Activated CD8-positive, alpha-beta memory T cell treated with anti-CD3 and anti-CD28 coated beads for 4 hours (primary cell): ENCODE data around the gene NKIRAS1.
"Not testable (repeated sequence)": the region's sequence is repeated elsewhere in the genome, so short reads cannot be mapped to it uniquely, and the experiment has no call there.

Experiments used
- DNase-seq, 2 donors: peaks; one replicate each; pipeline ENCODE4 v3.0.0-alpha.2; 2020; ENCODE audit warnings: low read depth in 2 of 2

NKIRAS1 gene

DNA sequence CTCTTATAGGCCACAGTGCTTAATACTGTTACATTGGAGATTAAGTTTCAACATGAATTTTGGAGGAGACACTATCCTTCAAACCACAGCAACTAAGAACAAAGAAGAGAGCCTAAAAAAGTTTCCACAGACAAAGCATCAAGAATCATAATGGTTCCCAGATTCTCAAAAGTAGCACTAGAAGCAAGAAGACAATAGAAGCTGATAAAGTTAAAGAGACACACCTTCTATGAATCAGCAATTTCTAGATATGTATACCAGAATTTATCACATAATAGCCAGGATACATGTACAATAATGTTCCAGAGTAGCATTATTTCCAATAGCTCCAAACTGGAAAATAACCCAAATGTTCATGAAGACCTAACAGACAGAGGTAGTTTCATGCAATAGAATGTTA, 12.2 kb downstream of the NKIRAS1 start:
- no peak for DNase-seq

GRCh38 chr3:23900744-23901143, 16.0 kb downstream of the NKIRAS1 start:
- no peak for DNase-seq

DNA sequence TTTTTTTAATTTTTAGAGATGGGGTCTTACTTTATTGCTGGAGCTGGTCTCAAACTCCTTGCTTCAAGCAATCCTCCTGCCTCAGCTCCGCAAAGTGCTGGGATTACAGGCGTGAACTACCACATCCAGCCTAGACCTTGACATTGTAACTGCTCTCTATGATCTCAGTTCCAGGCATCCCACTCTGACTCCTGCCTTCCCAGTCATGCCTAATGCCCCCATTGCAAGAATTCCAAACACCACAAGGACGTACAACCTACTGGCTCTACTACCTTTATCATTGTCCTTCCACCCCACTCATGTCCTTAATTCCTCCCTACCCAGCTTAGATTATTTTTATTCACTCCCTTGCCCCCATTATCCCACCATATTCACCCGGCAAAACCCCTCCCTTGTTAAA, 21.6 kb downstream of the NKIRAS1 start:
- no peak for DNase-seq

GRCh38 chr3:23894254-23895061, 22.3 kb downstream of the NKIRAS1 start:
- no peak for DNase-seq

- DNase-seq: no peak
Measured at GRCh38 chr3:23889950-23890349, 26.8 kb downstream of the NKIRAS1 start.

DNA sequence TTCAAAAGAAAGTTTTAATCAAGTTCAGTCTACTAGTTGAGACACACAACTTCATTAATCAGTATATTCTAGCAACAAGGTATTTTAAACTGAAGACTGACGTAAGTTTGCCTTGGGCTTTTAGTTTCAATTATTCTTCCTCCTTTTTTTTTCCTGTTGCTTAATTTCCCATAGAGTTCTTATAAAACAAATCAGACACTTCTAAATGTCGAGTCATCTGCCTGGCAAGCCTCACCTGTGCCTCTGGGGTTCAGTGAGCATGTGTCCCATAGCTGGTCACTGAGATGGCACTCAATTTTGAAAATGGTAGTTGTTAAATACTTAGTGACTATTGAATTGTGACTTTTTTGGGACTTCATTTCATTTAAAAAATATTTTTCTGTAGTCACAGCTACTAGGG, 27.4 kb downstream of the NKIRAS1 start:
- no peak for DNase-seq

DNA sequence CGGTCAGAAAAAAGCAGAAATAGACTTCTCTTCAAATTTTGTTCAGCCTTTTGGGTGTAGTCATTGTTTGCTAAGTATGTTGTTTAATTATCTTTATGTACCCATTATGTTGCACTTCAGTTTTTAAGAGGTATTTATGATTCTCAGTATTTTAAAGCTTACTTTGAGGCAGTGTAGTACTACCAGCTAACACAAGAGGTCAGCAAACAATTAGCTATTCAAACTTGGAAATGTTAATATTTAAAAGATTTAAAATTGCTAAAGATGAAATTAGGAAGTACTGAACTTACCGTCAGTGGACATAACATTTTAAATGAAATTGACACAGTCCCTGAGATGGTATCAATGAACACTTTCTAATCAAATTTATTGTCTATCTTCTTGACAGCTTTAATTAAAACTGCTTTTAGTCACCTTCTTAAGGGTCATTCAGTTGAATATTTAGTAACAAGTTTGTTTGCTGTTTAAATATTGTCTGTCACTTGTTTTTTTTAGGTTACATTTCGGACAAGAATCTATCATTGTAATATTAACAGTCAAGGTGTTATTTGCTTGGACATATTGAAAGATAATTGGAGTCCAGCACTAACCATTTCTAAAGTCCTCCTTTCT, 28.1 kb downstream of the NKIRAS1 start:
- DNase-seq: no peak

GRCh38 chr3:23886311-23886710, 30.5 kb downstream of the NKIRAS1 start:
- DNase-seq: no peak

DNA sequence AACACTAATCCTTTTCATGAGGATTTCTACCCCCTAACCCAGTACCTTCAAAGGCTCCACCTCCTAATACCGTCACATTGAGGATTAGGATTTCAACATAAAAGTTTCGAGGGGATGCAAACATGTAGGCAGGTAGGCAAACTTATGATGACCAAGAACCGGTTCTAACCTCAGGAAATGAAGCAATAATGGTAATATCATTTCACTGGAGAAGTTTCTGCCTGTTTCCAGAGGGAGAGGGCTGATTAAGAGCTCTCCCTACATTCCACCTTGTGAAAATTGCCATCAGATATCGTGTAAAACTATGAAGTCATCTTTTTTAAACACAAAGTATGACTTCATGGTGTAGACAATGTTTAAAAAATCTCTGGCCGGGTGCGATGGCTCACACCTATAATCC, 31.6 kb downstream of the NKIRAS1 start:
- DNase-seq: no peak

- DNase-seq: no peak
Measured at GRCh38 chr3:23884481-23884880, 32.3 kb downstream of the NKIRAS1 start.

- no peak for DNase-seq
Measured at GRCh38 chr3:23882487-23882918, 34.3 kb downstream of the NKIRAS1 start.

GRCh38 chr3:23881993-23882392, 34.8 kb downstream of the NKIRAS1 start:
- not testable (repeated sequence) for DNase-seq

DNA sequence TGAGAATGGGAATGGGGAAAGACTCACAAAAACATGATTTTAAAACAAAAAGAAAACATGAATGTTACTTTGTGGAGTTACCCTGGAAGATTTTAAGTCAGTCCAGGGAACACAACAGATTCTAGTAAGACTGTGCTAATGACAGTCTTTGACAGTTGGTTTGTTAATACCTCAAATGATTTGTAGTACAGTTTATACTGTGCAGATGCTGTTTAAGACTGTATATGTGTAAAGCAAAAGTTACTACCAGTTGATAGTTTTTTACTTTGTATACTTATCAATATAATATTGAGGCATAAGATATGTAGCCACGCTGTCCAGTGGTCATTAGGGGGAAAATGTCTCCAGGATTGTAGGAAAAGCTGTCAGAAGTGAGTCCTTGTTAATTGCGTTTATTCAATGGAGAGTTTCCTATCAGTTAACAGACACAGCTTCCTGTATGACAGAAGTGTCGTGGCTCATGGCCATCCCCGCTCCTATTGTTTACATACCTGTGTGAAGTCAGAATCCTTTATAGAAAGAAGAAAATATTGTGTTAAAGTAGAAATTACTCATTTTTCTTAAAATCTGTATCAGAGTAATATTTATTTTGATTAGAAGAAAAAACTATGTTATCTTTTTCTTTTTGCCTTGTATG, 36.0 kb downstream of the NKIRAS1 start:
- no peak for DNase-seq

GRCh38 chr3:23879485-23879884, 37.3 kb downstream of the NKIRAS1 start:
- no peak for DNase-seq

GRCh38 chr3:23877329-23877980, 39.3 kb downstream of the NKIRAS1 start:
- DNase-seq: no peak

DNA sequence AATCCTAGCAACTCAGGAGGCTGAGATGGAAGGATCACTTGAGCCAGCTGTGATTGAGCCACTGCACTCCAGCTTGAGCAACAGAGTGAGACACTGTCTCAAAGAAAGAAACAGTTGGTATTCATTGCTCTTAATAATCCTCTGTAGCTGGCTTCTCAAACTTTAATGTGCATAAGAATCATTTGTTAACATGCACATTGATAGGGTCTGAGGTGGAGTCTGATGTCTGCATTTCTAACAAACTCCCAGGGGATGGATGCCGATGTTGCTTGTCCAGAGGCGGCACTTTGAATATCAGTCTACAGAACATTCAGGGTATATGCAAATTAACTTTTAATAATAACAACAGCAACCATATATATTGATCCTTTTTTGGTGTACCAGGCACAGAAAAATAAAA, 39.9 kb downstream of the NKIRAS1 start:
- no peak for DNase-seq

DNA sequence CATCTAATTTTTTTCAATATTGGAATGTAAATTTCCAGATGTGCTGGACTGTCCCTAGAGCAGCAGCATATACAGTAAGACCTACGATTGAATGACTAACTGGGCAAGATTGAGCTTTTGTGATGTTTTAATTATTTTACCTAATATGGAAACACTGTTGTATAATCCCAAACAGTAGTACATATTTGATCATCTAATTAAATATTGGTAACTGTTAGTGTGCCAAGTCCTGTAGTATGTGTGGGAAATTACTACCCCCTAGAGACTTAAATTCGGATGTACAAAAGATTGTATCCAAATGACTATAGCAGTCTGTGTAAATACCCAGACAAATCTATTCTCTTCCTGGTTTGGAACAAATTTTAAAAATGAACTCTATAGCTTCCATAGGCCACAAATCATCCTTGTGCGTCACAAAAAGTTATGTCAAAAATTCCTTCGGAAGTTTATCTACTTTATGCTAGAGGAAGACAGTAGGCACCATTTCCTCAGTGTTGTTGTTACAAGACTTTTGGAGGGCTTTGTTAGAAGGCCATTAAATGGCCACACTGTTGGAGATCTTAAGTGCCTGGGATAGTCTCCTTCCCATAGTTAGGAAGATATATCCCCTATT, 41.6 kb downstream of the NKIRAS1 start:
- no peak for DNase-seq

- no peak for DNase-seq
Measured at GRCh38 chr3:23874359-23875112, 42.3 kb downstream of the NKIRAS1 start.

- no peak for DNase-seq
Measured at GRCh38 chr3:23873941-23874340, 42.8 kb downstream of the NKIRAS1 start.

DNA sequence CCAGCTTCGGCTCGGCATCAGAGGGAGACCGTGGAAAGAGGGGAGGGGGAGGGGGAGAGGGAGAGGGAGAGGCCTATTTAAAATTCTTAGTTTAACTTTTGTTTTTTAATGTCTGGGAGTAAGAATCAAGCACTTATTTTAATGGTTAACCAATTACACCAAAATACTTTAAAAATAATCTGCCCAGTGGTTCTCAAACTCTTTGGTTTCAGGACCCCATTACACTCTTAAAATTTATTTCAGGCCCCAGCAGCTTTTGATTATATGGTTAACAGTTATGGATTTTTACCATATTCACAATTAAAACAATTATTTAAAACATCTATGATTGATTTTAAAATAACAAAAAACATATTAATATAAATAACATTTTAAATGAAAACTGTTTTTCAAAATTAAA, 44.5 kb downstream of the NKIRAS1 start:
- no peak for DNase-seq

- DNase-seq: not testable (repeated sequence)
Measured at GRCh38 chr3:23871361-23871760, 45.4 kb downstream of the NKIRAS1 start.
